ENCODE results near the gene KIAA1328.

KIAA1328 gene

DNA sequence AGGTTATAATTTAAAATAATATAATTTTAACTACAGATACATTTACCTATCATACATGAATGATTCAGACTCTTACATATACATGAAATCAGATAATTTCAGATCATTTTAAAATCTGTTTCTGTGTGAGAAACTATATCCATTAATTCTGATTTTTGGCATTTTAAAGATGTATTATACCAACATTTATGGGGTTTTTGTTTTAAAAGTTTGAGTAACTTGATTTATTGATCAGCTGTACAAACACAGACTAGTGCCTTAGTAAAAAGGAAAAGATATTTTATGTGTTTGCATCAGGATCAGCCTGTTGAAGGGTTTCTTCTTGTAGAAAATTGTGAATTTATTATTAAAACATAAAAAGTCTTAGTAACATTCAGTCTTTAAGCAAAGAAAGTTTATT is 59.9 kb downstream of the KIAA1328 start:
- Histone ChIP-seq H3K36me3 (ENCODE audit: insufficient read depth, low read depth, low read length) (no peaks in the 10 kb centered on the region), H3K9me3 (ENCODE audit: insufficient read depth, low read depth, low read length) (no peaks in the 10 kb centered on the region), H3K4me1 (ENCODE audit: insufficient read depth, low read length) (peaks cover 6% of the 10 kb centered on the region; the same call in 1 of the 2 replicates), H3K27me3 (ENCODE audit: insufficient read depth, low read length) (no peaks in the 10 kb centered on the region), H3K27ac (ENCODE audit: low read length) (no peak overlapping the region), H3K9ac (ENCODE audit: low read depth, low read length) (no peak overlapping the region), H3K4me3 (ENCODE audit: low read length) (no peak overlapping the region)

DNA sequence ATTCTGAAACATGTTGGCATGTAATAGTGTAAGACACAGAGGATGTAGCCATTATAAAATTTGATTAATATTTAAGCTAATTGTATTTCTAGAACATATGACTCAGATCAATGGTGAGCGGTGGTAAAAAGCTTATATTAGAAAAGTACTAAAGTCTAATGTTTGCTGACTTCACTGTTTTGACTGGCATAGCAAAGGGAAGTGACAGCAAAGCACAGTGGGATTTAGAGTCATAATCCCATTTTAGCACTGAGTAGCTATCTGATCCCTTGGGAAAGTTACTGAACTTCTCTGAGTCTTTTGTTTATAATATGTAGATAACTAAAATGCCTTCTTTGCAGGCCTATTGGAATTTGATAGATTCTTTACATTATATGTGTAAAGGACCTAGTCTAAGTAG is 60.4 kb downstream of the KIAA1328 start:
- no peaks in the 10 kb centered on the region for H3K9me3 ChIP-seq (ENCODE audit: insufficient read depth, low read depth, low read length)
- no peaks in the 10 kb centered on the region for H3K36me3 ChIP-seq (ENCODE audit: insufficient read depth, low read depth, low read length)
- H3K4me3 ChIP-seq (ENCODE audit: low read length): no peak overlapping the region
- no peak overlapping the region for H3K27ac ChIP-seq (ENCODE audit: low read length)
- H3K9ac ChIP-seq (ENCODE audit: low read depth, low read length): no peak overlapping the region
- peaks cover 6% of the 10 kb centered on the region; the same call in 1 of the 2 replicates for H3K4me1 ChIP-seq (ENCODE audit: insufficient read depth, low read length)
- no peaks in the 10 kb centered on the region for H3K27me3 ChIP-seq (ENCODE audit: insufficient read depth, low read length)

DNA sequence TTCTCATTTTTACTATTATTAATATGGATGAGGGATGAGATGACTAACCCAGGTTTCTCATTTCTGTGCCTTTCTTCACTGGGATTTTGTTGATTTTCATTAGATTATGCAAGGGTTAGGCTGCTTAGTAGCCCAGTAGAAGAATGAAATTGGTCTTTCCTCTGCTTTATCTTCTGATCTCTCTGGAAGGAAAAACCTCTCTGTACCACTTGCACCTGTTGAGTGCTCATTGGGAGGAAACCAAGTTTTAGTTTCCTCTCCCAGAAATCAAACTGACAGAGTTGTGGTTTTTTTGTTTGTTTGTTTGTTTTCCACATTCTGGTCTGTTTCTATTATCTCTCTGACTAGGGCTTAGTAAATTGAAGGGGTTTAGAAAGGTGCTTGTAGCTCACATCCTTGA is 60.8 kb downstream of the KIAA1328 start:
- no peaks in the 10 kb centered on the region for H3K27me3 ChIP-seq (ENCODE audit: insufficient read depth, low read length)
- no peak overlapping the region for H3K27ac ChIP-seq (ENCODE audit: low read length)
- H3K9ac ChIP-seq (ENCODE audit: low read depth, low read length): no peak overlapping the region
- H3K36me3 ChIP-seq (ENCODE audit: insufficient read depth, low read depth, low read length): no peaks in the 10 kb centered on the region
- H3K9me3 ChIP-seq (ENCODE audit: insufficient read depth, low read depth, low read length): no peaks in the 10 kb centered on the region
- peaks cover 6% of the 10 kb centered on the region; the same call in 1 of the 2 replicates for H3K4me1 ChIP-seq (ENCODE audit: insufficient read depth, low read length)
- H3K4me3 ChIP-seq (ENCODE audit: low read length): no peak overlapping the region

DNA sequence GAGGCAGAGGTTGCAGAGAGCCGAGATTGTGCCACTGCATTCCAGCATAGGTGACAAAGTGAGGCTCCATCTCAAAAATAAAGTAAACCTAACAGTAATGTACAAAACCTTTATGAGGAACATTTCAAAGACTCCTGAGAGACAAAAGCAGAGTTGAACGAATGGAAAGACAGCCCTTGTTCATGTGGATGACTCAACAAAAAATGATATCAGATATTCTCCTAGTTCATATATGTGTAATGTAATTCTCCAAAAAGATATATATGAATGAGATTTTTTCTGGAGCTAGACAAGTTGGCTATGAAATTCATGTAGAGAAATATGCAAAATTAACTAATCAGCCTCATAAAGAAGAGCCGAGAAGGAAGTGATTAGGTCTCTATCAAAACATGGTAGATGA is 61.7 kb downstream of the KIAA1328 start:
- Histone ChIP-seq H3K36me3 (ENCODE audit: insufficient read depth, low read depth, low read length) (no peaks in the 10 kb centered on the region), H3K4me3 (ENCODE audit: low read length) (no peak overlapping the region), H3K27ac (ENCODE audit: low read length) (no peak overlapping the region), H3K9me3 (ENCODE audit: insufficient read depth, low read depth, low read length) (no peaks in the 10 kb centered on the region), H3K27me3 (ENCODE audit: insufficient read depth, low read length) (no peaks in the 10 kb centered on the region), H3K4me1 (ENCODE audit: insufficient read depth, low read length) (peaks cover 6% of the 10 kb centered on the region; the same call in 1 of the 2 replicates), H3K9ac (ENCODE audit: low read depth, low read length) (no peak overlapping the region)

DNA sequence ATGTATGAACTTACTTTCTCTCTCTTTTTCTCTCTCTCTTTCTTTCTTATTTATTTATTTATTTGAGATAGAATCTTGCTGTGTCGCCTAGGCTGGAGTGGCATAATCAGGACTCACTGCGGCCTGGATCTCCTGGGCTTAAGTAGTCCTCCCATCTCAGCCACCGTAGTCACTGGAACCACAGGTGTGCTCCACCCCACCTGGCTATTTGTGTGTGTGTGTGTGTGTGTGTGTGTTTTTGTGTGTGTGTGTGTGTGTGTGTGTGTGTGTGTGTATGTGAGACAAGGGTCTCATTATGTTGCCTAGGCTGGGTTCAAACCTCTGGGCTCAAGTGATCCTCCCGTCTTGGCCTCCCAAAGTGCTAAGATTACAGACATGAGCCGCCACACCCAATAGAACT is 64.3 kb downstream of the KIAA1328 start:
- H3K9me3 ChIP-seq (ENCODE audit: insufficient read depth, low read depth, low read length): no peaks in the 10 kb centered on the region
- H3K9ac ChIP-seq (ENCODE audit: low read depth, low read length): no peak overlapping the region
- no peaks in the 10 kb centered on the region; the same call in 1 of the 2 replicates for H3K4me1 ChIP-seq (ENCODE audit: insufficient read depth, low read length)
- H3K27me3 ChIP-seq (ENCODE audit: insufficient read depth, low read length): no peaks in the 10 kb centered on the region
- H3K27ac ChIP-seq (ENCODE audit: low read length): no peak overlapping the region
- H3K4me3 ChIP-seq (ENCODE audit: low read length): no peak overlapping the region
- no peaks in the 10 kb centered on the region for H3K36me3 ChIP-seq (ENCODE audit: insufficient read depth, low read depth, low read length)

DNA sequence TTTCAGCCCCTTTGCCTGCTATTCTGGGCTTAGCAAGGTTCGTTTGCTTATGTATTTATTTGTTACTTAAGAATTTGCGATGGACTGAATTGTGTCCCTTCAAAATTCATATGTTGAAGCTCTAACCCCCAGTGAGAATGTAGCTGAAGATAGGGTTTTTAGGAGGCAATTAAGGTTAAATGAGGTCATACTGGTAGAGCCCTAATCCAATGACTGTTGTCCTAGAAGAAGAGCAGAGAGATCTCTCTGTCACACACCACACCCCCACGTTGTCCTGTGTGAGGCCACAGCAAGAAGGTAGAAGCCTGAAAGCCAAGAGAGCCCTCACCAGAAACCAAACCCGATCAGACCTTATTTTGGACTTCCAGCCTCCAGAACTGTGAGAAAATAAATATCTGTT is 66.7 kb downstream of the KIAA1328 start:
- Histone ChIP-seq H3K4me3 (ENCODE audit: low read length) (no peak overlapping the region), H3K9me3 (ENCODE audit: insufficient read depth, low read depth, low read length) (peaks cover 3% of the 10 kb centered on the region; the same call in 1 of the 2 replicates), H3K27me3 (ENCODE audit: insufficient read depth, low read length) (no peaks in the 10 kb centered on the region), H3K9ac (ENCODE audit: low read depth, low read length) (no peak overlapping the region), H3K4me1 (ENCODE audit: insufficient read depth, low read length) (no peaks in the 10 kb centered on the region), H3K36me3 (ENCODE audit: insufficient read depth, low read depth, low read length) (no peaks in the 10 kb centered on the region), H3K27ac (ENCODE audit: low read length) (no peak overlapping the region)

DNA sequence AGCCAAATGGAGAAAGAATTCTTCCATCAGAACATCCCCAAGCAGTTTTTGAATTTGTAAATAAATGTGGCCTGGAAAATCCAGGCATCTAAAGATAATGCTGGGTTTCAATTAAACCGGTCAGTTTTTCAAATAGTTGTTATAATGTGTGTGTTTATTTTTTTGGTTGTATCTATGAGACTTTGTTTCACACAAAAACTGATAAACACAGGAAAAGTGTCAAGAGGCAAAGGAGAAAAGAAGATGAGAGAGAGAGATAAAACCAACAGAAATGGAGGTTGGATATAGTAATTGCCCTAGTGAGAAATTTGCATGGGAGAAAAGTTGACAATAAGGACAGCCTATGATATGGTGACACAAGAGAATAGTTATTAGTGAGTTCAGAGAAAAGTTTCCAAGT is 68.3 kb downstream of the KIAA1328 start:
- no peak overlapping the region for H3K27ac ChIP-seq (ENCODE audit: low read length)
- no peaks in the 10 kb centered on the region for H3K4me1 ChIP-seq (ENCODE audit: insufficient read depth, low read length)
- no peaks in the 10 kb centered on the region for H3K27me3 ChIP-seq (ENCODE audit: insufficient read depth, low read length)
- no peaks in the 10 kb centered on the region for H3K36me3 ChIP-seq (ENCODE audit: insufficient read depth, low read depth, low read length)
- H3K4me3 ChIP-seq (ENCODE audit: low read length): no peak overlapping the region
- no peak overlapping the region for H3K9ac ChIP-seq (ENCODE audit: low read depth, low read length)
- H3K9me3 ChIP-seq (ENCODE audit: insufficient read depth, low read depth, low read length): peaks cover 3% of the 10 kb centered on the region; the same call in 1 of the 2 replicates

DNA sequence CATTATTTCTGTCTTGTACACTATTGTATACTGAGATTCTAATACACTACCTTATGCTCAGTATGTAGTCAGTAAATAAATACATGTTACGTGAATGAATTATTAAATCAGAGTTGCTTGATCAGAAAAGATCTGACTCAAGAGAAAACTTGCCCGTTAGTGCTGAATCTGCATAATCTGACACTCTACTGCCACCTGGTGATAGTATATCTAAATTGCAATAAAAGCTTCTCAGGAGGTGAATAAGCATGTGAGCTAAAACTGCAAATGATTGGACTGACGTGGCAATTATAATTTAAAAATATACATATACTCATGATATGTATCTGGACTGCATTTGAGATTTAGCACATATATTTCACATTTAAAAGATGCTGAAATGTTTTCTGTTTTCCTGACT is 70.4 kb downstream of the KIAA1328 start:
- H3K27me3 ChIP-seq (ENCODE audit: insufficient read depth, low read length): no peaks in the 10 kb centered on the region
- no peak overlapping the region for H3K4me3 ChIP-seq (ENCODE audit: low read length)
- H3K9ac ChIP-seq (ENCODE audit: low read depth, low read length): no peak overlapping the region
- H3K9me3 ChIP-seq (ENCODE audit: insufficient read depth, low read depth, low read length): peaks cover 3% of the 10 kb centered on the region; the same call in 1 of the 2 replicates
- H3K36me3 ChIP-seq (ENCODE audit: insufficient read depth, low read depth, low read length): no peaks in the 10 kb centered on the region
- no peak overlapping the region for H3K27ac ChIP-seq (ENCODE audit: low read length)
- H3K4me1 ChIP-seq (ENCODE audit: insufficient read depth, low read length): no peaks in the 10 kb centered on the region

DNA sequence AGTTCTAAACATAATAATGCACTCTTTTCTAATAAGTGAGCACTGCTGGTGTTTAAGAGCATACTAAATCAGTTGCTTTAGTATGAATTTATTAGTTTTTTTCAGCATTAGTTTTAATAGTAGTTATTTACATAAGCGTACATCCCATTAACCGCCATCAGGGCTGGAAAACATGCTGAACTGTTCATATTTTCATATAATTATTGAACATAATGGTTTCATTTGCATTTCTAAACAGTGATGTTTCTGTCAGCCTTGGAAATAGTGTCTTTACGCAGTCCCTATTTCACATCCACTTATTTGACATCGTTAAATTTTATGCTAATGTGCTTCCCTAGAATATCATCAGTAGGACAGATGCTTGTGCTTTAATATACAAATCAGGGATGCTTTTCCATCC is 71.5 kb downstream of the KIAA1328 start:
- Histone ChIP-seq H3K36me3 (ENCODE audit: insufficient read depth, low read depth, low read length) (no peaks in the 10 kb centered on the region), H3K27me3 (ENCODE audit: insufficient read depth, low read length) (no peaks in the 10 kb centered on the region), H3K4me3 (ENCODE audit: low read length) (no peak overlapping the region), H3K9me3 (ENCODE audit: insufficient read depth, low read depth, low read length) (peaks cover 3% of the 10 kb centered on the region; the same call in 1 of the 2 replicates), H3K9ac (ENCODE audit: low read depth, low read length) (no peak overlapping the region), H3K4me1 (ENCODE audit: insufficient read depth, low read length) (no peaks in the 10 kb centered on the region), H3K27ac (ENCODE audit: low read length) (no peak overlapping the region)

DNA sequence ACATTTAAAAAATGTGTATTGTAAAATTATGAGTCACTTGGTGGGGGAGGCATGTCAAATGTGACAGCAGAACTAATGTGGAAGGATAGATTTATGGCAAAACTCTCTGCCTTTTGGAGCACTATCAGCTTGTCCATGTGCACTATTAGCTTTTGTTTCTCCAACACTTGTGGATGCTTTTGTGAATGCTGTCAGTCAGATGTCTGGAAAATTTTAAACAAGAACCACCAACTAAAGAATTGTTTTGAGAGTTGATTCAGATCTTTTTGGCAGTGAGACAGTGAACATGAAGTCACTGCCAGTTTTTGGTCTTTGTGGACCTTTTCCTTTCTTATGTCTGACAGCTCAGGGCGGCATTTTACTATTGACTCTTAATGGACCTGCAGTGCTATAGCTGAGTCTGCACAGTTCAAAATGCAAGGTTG is 72.4 kb downstream of the KIAA1328 start:
- H3K9me3 ChIP-seq (ENCODE audit: insufficient read depth, low read depth, low read length): peaks cover 3% of the 10 kb centered on the region; the same call in 1 of the 2 replicates
- H3K4me3 ChIP-seq (ENCODE audit: low read length): no peak overlapping the region
- no peaks in the 10 kb centered on the region for H3K27me3 ChIP-seq (ENCODE audit: insufficient read depth, low read length)
- no peak overlapping the region for H3K9ac ChIP-seq (ENCODE audit: low read depth, low read length)
- no peak overlapping the region for H3K27ac ChIP-seq (ENCODE audit: low read length)
- H3K36me3 ChIP-seq (ENCODE audit: insufficient read depth, low read depth, low read length): no peaks in the 10 kb centered on the region
- no peaks in the 10 kb centered on the region for H3K4me1 ChIP-seq (ENCODE audit: insufficient read depth, low read length)

DNA sequence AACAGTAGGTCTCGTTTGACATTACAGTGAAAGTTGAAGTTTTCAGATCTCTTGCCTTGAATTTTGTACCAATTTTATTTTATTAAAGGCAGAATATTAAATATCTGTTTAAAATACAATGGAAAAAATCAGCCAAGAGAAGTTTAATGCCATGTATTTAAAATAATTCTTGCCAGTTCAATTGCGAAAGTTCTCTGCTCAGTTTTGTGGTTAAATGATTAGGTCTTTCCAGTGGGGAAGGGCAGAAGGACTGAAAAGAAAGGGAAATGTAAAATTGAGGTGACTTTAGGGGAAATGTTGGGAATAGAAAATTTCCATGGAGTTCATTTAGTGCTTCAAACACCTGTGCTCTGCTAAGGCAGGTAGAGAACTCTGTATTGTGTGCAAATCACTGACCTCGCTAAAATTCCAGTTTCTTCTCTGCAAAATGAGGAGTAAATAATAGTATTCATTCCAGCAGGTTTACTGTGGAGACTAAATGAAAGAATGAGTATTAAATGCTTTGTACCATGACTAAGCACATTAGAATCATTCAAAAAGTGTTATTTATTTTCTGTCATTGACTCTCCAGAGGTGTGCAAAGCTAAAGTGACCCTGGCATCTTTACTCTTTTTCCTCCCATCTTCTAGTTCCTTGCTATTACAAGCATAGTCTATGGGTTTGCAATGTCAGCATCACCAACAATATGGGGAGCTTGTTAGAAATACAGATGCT is 74.4 kb downstream of the KIAA1328 start:
- Histone ChIP-seq H3K4me1 (ENCODE audit: insufficient read depth, low read length) (no peaks in the 10 kb centered on the region), H3K27me3 (ENCODE audit: insufficient read depth, low read length) (no peaks in the 10 kb centered on the region), H3K36me3 (ENCODE audit: insufficient read depth, low read depth, low read length) (no peaks in the 10 kb centered on the region), H3K4me3 (ENCODE audit: low read length) (no peak overlapping the region), H3K9me3 (ENCODE audit: insufficient read depth, low read depth, low read length) (peaks cover 3% of the 10 kb centered on the region; the same call in 1 of the 2 replicates), H3K9ac (ENCODE audit: low read depth, low read length) (no peak overlapping the region), H3K27ac (ENCODE audit: low read length) (no peak overlapping the region)

DNA sequence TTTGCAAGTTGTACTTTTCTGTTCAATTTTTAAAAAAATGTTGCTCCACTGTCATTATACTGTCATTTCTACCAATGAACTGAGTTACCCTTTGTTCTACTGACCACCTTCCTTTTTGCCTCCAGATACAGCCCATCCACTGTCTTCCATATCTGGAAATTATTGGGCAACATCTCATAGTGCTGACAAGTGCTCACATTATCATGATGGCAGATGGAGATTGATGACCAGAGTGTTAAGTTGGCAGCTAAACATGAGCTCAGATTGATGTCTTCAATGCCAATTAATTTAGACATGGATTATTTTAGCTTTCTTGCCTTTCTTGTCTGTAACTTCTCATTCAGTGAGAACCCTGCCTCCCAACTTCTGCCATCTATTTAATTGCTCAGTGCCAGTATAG is 76.6 kb downstream of the KIAA1328 start:
- Histone ChIP-seq H3K4me3 (ENCODE audit: low read length) (no peak overlapping the region), H3K36me3 (ENCODE audit: insufficient read depth, low read depth, low read length) (no peaks in the 10 kb centered on the region), H3K27me3 (ENCODE audit: insufficient read depth, low read length) (no peaks in the 10 kb centered on the region), H3K9me3 (ENCODE audit: insufficient read depth, low read depth, low read length) (no peaks in the 10 kb centered on the region), H3K9ac (ENCODE audit: low read depth, low read length) (no peak overlapping the region), H3K27ac (ENCODE audit: low read length) (no peak overlapping the region), H3K4me1 (ENCODE audit: insufficient read depth, low read length) (no peaks in the 10 kb centered on the region)
